GM21737 (cell line): Measurements from ENCODE around the gene PPM1E.
"Not testable (repeated sequence)": the region's sequence is repeated elsewhere in the genome, so short reads cannot be mapped to it uniquely, and the experiment has no call there.

Source experiments
- ATAC-seq: cut with Tn5 transposase; IDR thresholded peaks from one replicate; pipeline ENCODE4 v1.9.1; 2021; ENCODE audit warnings: mild to moderate bottlenecking, moderate library complexity; ENCODE audit not compliant: unreplicated experiment

The PPM1E gene

GRCh38 chr17:58944166-58944565, 188.5 kb downstream of the PPM1E start:
- no peak for ATAC-seq

GRCh38 chr17:58947411-58947810, 191.8 kb downstream of the PPM1E start:
- no peak for ATAC-seq

- ATAC-seq: no peak
Observed at GRCh38 chr17:58947824-58948223, 192.2 kb downstream of the PPM1E start.

GRCh38 chr17:58954358-58954757, 198.7 kb downstream of the PPM1E start:
- not testable (repeated sequence) for ATAC-seq

GRCh38 chr17:58956997-58957724, 201.5 kb downstream of the PPM1E start:
- no peak for ATAC-seq

GRCh38 chr17:58957725-58958073, 202.0 kb downstream of the PPM1E start:
- not testable (repeated sequence) for ATAC-seq

- no peak for ATAC-seq
Observed at GRCh38 chr17:58960068-58960467, 204.4 kb downstream of the PPM1E start.

- ATAC-seq: no peak
Observed at GRCh38 chr17:58965221-58965620, 209.6 kb downstream of the PPM1E start.

- no peak for ATAC-seq
Observed at GRCh38 chr17:58966208-58966607, 210.6 kb downstream of the PPM1E start.

GRCh38 chr17:58968426-58969061, 212.9 kb downstream of the PPM1E start:
- no peak for ATAC-seq

GRCh38 chr17:58969156-58969555, 213.5 kb downstream of the PPM1E start:
- ATAC-seq: no peak

- ATAC-seq: no peak
Observed at GRCh38 chr17:58969612-58970011, 214.0 kb downstream of the PPM1E start.

- ATAC-seq: no peak
Observed at GRCh38 chr17:58970609-58971450, 215.2 kb downstream of the PPM1E start.

GRCh38 chr17:58974354-58974753, 218.7 kb downstream of the PPM1E start:
- no peak for ATAC-seq

GRCh38 chr17:58976541-58976940, 220.9 kb downstream of the PPM1E start:
- no peak for ATAC-seq

GRCh38 chr17:58980706-58981481, 225.2 kb downstream of the PPM1E start:
- ATAC-seq: no peak

- ATAC-seq: no peak
Observed at GRCh38 chr17:58982626-58983025, 227.0 kb downstream of the PPM1E start.

- no peak for ATAC-seq
Observed at GRCh38 chr17:58985367-58985766, 229.7 kb downstream of the PPM1E start.

GRCh38 chr17:58985971-58986370, 230.3 kb downstream of the PPM1E start:
- no peak for ATAC-seq

GRCh38 chr17:58989629-58990028, 234.0 kb downstream of the PPM1E start:
- ATAC-seq: no peak

GRCh38 chr17:58991718-58992331, 236.2 kb downstream of the PPM1E start:
- peak; percentile 79 for ATAC-seq
